Activated CD4-positive, alpha-beta T cell treated with anti-CD3 and anti-CD28 coated beads, Interleukin-2, amount 50 U/mL, for 24 hours (primary cell): ENCODE data around the gene FGF3.

Experiments used
- DNase-seq, 2 donors: peaks; one replicate each; pipeline ENCODE4 v3.0.0-alpha.2; 2020; ENCODE audit warnings: low read depth in 1 of 2, low spot score in 1 of 2

FGF3 gene

DNA sequence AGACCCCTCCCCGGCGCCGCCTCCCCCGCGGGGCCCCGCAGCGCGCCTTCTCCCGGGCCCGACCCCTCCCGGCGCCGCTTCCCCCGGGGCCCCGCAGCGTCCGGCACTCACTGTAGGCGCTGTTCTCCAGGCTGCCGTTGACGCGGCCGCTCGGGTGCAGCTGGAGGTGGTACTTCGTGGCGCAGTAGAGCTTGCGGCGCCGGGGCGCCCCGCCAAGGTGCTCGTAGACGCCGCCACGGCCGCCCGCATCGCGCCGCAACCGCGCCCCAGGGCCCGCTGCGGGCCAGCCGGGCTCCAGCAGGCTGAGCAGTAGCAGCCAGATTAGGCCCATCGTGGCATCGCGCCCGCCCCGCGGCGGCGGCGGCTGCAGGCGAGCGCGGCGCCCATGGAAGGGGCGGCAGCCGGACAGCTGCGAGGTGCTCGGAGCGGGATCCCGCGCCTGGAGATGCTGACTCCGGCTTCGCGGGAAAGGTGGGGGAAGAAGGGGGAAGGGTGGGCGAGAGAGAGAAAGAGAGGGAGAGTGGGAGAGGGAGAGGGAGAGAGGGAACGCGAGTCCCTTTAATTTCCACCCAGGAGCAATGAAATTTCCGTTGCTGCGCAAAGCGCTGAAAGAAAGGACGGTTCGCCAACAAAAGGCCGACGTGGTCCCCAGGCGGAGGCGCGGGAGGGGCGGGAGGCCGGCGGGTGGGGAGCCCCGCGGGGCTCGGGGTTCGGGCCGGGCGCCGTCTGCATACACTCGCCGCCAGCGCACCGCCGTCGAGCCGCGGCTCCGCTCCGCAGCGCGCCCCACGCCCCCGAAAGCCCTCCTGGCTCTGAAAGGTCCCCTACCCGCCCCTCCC lies at the start of gene FGF3:
TSS of gene FGF3 (minus strand) at position 814 of the 839 bp plus-strand sequence. CDS start at position 331, 483 bp downstream.
- no peak for DNase-seq

- DNase-seq, result no peak
Measured at GRCh38 chr11:69868871-69869270, 49.7 kb upstream of the FGF3 start.

DNA sequence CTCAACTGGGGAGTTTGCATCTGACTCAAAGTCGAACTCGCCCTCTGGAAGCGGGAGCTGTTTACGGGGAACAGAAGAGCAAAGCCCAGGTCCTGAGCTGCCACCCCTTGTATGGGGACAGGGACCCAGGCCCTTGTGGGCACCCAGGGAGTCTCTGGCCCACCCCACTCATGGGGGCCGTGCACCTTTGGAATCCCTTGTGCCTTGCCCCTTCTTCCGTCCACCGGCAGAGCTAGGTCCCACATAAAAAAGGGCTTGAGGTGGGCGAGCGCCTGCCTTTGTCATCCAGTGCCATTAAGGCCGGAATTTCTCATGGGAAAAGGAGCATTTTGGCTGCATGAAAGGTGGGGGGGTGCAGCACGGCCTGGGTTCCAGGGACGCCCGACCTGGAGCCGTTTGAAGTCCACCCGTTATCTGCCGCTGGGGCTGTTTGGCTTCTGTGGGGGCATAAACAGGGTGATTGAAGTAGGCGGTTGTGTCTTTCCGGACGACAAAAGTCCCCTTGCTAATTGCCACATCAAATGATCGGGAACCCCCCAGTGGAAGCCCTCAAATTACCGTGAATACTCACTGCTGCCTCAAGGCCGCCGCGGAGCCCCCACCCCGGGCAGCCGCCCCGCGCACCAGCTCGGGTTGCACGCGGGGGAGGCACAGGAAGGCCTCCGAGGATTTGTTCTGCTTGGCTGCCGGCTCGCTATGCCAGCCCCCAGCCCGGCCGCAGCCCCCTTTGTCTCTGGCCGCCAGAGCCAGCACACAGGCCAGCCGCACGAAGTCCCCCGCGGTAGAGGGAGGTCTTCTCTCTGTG lies 49.0 kb upstream of the FGF3 start:
- no peak for DNase-seq

- DNase-seq, result no peak
Measured at GRCh38 chr11:69867076-69868005, 48.1 kb upstream of the FGF3 start.

DNA sequence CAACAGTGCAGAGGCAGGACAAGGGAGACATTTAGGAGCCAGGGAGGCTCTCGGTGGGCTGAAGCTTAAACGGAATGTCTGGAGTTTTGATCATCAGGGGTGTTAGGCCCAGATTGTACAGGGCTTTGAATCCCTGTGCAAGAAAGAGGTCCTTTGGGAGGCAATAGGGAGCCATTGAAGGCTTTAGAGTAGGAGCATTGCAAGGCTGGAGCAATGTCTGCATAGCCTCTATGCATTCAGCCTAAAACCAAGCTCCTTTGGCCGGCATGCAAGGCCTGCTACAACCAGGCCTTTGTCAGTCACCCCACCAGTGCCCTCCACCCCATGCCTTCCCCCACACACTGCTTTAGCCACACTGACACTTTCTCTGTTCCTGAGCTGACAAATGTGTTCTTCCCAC lies 47.4 kb upstream of the FGF3 start:
- no peak for DNase-seq

GRCh38 chr11:69865707-69866106 lies 46.5 kb upstream of the FGF3 start:
- no peak for DNase-seq

GRCh38 chr11:69864686-69865661 lies 45.8 kb upstream of the FGF3 start:
- DNase-seq, result no peak

- DNase-seq, result no peak
Measured at GRCh38 chr11:69863544-69864200, 44.5 kb upstream of the FGF3 start.

DNA sequence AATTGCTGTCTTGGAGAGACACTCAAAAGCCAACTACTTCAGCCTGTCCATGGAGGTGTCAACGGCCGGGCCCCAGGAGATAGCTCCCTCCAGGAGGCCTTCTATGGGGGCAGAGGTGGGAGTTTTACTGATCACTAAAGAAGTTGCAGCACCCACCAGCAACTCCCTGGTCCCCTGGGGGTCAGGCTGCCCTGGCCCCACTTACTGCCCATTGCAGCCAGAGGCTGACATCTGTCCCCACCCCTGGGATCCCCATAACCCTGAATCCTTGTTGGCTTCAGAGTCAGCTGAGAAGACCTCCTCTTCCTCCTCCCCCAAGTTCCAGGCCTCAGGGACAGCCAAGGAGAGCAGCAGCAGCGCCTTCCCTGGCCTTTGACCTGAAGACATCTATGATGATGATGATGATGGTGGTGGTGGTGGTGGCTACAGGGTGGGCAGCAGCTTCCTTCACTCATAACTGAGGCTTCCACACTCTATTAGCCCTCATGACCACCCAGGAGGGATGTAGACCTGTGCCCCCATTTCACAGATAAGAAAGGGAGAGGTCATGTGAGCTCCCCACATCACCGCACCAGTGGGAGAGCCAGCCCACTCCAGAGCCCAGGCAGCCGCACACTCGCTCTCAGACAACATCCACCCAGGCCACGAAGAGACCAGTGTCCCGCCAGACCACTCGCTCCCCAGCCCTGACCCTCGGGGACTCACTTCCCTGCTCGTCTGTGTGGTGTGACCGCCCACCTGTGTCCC lies 43.8 kb upstream of the FGF3 start:
- no peak for DNase-seq

DNA sequence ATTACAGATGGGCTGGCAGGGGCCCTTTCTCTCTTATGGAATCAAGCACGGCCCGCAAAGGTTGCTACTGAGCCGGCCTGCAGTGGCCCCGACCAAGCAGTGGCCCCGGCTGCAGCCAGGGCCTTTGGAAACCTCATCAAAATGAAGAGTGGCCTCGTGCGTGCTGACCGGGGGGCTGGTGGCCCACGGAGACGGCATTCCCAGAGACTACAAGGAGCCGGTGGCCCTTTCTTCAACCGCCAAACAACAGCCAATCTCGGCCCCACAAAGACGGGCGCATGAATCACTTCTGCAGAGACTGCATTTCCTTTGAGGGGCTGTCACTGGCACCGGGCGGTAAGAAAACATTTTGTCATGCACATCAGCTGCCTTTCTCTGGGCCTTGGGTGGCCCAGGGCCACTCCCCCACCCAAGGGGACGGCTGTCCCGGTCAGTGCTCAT lies 43.1 kb upstream of the FGF3 start:
- DNase-seq, result no peak

DNA sequence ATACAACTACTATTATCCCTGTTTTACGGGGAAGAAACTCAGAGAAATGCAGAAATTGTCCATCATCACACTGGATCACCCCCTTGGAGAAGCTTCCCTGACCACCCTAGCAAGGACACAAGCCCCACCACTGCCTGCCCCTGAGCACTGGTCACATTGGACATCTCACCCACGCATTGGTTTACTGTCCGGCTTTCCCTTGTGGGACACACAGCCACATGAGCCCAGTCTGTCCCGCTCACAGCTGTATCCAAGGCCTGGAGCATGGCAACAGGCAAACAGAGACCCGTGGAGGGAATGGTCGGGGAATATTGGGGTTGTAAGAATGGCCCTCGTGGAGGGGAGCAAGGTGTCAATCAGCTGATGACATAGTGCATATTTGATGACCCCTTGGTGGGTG lies 42.7 kb upstream of the FGF3 start:
- DNase-seq, result no peak

GRCh38 chr11:69860796-69861445 lies 41.7 kb upstream of the FGF3 start:
- no peak for DNase-seq

- no peak for DNase-seq
Measured at GRCh38 chr11:69860244-69860643, 41.0 kb upstream of the FGF3 start.

DNA sequence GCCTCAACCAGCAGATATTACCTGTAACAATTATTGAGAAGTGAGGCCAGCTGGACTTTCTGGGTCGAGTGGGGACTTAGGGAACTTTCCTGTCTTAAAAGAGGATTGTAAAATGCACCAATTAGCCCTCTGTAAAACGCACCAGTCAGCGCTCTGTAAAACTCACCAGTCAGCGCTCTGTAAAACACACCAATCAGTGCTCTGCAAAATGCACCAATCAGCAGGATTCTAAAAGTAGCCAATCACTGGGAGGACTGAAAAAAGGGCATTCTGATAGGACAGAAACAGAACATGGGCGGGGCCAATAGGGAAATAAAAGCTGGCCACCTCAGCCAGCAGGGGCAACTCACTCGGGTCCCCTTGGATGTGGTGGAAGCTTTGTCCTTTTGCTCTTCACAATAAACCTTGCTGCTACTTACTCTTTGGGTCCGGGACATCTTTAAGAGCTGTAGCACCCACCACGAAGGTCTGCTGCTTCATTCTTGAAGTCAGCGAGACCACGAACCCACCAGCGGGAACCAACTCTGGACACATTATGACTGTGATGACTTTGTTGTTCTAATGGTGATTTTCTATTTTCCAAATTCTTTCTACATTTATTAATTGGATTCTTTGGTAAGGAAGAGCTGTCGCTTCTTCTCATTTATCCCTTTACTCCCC lies 40.2 kb upstream of the FGF3 start:
- no peak for DNase-seq

DNA sequence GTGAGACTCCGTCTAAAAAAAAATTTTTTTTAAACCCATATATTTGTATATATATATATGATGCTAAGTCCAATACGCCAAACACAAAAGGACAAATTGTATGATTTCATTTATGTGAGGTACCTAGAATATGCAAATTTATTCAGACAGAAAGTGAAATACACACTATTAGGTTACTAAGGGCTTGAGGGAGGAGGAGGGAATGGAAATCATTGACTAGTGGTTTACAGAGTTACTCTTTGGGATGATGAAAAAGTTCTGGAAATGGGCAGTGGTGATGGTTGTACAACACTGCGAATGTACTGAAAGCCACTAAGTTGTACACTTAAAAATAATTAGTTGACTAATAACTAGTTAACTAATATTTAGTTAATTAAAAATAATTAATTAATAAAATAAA lies 36.2 kb upstream of the FGF3 start:
- DNase-seq, result no peak

DNA sequence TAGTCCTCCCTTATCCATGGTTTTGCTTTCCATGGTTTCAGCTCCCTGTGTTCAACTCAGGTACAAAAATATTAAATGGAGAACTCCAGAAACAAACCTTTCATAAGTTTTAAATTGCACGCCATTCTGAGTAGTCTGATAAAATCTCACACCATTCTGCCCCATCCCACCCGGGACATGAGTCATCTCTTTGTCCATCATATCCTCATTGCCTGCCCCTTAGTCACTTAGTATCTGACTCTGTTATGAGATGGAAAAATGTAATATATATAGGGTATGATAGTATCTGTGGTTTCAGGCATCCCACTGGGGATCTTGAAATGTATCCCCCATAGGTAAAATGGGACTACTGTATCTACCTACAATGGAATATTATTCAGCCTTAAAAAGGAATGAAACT lies 35.5 kb upstream of the FGF3 start:
- no peak for DNase-seq

- DNase-seq, result no peak
Measured at GRCh38 chr11:69852056-69852455, 32.8 kb upstream of the FGF3 start.

DNA sequence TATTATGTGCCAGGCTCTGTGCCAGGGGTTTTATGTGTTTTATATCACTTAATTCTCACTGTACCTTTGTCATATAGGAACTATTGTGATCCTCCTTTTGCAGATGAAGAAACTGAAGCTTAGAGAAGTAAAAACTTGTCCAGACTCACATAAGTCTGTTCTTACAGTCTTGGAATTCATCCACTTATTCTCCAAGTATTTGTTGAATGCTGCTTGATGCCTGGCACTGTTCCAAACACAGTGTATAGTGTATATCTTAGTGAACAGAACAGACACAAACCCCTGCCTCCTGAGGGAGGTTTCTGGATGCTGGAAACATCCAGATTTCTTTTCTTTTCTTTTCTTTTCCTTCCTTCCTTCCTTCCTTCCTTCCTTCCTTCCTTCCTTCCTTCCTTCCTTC lies 29.0 kb upstream of the FGF3 start:
- no peak for DNase-seq
